Panc1 (cell line): ENCODE results near the gene ASIC3.

Experiments used
- CTCF ChIP-seq: fragments of 450-650 bp; IDR thresholded peaks from 2 replicates; pipeline ENCODE4 v1.5.1; 2017; ENCODE audit warnings: mild to moderate bottlenecking
- TCF7L2 ChIP-seq: IDR thresholded peaks from 2 replicates; pipeline ENCODE4 v1.6.1; 2011; ENCODE audit warnings: mild to moderate bottlenecking, low read depth, low read length, inconsistent platforms

GRCh38 chr7:151063212-151063561 is 14.9 kb downstream of the ASIC3 start:
- no peak for TF ChIP-seq CTCF
- TF ChIP-seq TCF7L2: no peak
